Panc1 (cell line): ENCODE data around the gene FCHSD1. TPM values are rescaled to one million over a fixed set of nuclear protein-coding genes. Genes with fewer than 3 reads are reported as not detected.

Experiments
- ATAC-seq: fragments of 200-7000 bp; cut with Tn5 transposase; 2 replicates; pipeline ENCODE4 v1.9.1; 2020; ENCODE audit warnings: mild to moderate bottlenecking, moderate library complexity
- BruUV-seq: library from RNA; stranded (reverse); fragments of 400-500 nt; replicated peaks from 2 replicates; lab custom pipeline; 2021; lab: Mats Ljungman, UMichigan
- CTCF ChIA-PET: fragments of 300-600 bp; sonication (Branson Sonifier 250); formaldehyde crosslinking; loops from one replicate; lab custom pipeline; 2022; ENCODE audit warnings: antibody characterized with exemption; lab: Charles Lee
- POLR2A ChIA-PET: fragments of 300-600 bp; sonication (Branson Sonifier 250); formaldehyde crosslinking; loops from one replicate; lab custom pipeline; 2022; ENCODE audit warnings: antibody characterized with exemption; lab: Charles Lee
- DNase-seq: peaks from one replicate; pipeline ENCODE4 v3.0.0-alpha.2; 2010; ENCODE audit warnings: low read depth, low spot score
- H3K27ac ChIP-seq: 2 replicates; pipeline ENCODE4 v1.5.1; 2011; ENCODE audit warnings: mild to moderate bottlenecking, low read length, inconsistent platforms
- H3K27me3 ChIP-seq: fragments of 200-500 bp; sonication (Bioruptor generic); 2 replicates; pipeline ENCODE4 v1.6.0; 2014; ENCODE audit warnings: low read length, inconsistent platforms; ENCODE audit not compliant: control insufficient read depth, insufficient read depth
- H3K36me3 ChIP-seq: fragments of 200-500 bp; sonication (Bioruptor generic); 2 replicates; pipeline ENCODE4 v1.5.1; 2014; ENCODE audit warnings: inconsistent platforms, mild to moderate bottlenecking, low read length, moderate library complexity; ENCODE audit not compliant: control insufficient read depth, insufficient read depth
- H3K4me1 ChIP-seq: 2 replicates; pipeline ENCODE4 v1.5.1; 2011; ENCODE audit warnings: inconsistent platforms, mild to moderate bottlenecking, low read length, moderate library complexity; ENCODE audit not compliant: control insufficient read depth, insufficient read depth
- H3K4me3 ChIP-seq, 2 experiments: 2 replicates each; pipeline ENCODE4 v1.5.1; 2011 to 2012; ENCODE audit warnings: low read depth in 2 of 2, low read length in 2 of 2, mild to moderate bottlenecking in 2 of 2, inconsistent platforms in 1 of 2, moderate library complexity in 1 of 2
- H3K9me3 ChIP-seq: fragments of 200-500 bp; sonication (Bioruptor generic); 2 replicates; pipeline ENCODE4 v1.5.1; 2014; ENCODE audit warnings: low read depth, mild to moderate bottlenecking, inconsistent platforms, low read length, moderate library complexity; ENCODE audit not compliant: control insufficient read depth, insufficient read depth
- CTCF ChIP-seq: fragments of 450-650 bp; IDR thresholded peaks from 2 replicates; pipeline ENCODE4 v1.5.1; 2017; ENCODE audit warnings: mild to moderate bottlenecking
- POLR2AphosphoS5 ChIP-seq: IDR thresholded peaks from 2 replicates; pipeline ENCODE4 v1.6.1; 2012; ENCODE audit warnings: mild to moderate bottlenecking, low read depth, low read length, moderate library complexity
- REST ChIP-seq, 2 experiments: IDR thresholded peaks; 2 replicates each; pipeline ENCODE4 v1.6.1; 2011 to 2012; ENCODE audit warnings: low read depth in 2 of 2, control low read depth in 1 of 2, low read length in 1 of 2, mild to moderate bottlenecking in 1 of 2, moderate library complexity in 1 of 2; ENCODE audit not compliant: insufficient read depth in 1 of 2
- SIN3A ChIP-seq: IDR thresholded peaks from 2 replicates; pipeline ENCODE4 v1.6.1; 2012; ENCODE audit warnings: low read depth, mild to moderate bottlenecking, low read length, moderate library complexity, borderline replicate concordance; ENCODE audit not compliant: insufficient read depth
- TCF7L2 ChIP-seq: IDR thresholded peaks from 2 replicates; pipeline ENCODE4 v1.6.1; 2011; ENCODE audit warnings: mild to moderate bottlenecking, low read depth, low read length, inconsistent platforms
- in situ Hi-C: cut with HindIII; loops from 2 replicates; pipeline ENCODE4 v1.10.0; 2016; ENCODE audit warnings: low sequenced_read_pairs, low pct_unique_long_range_greater_than_20kb
- intact Hi-C: fragments of 100-400 bp; cut with micrococcal nuclease; formaldehyde crosslinking; loops from one replicate; pipeline ENCODE4 v1.10.0; 2022; ENCODE audit not compliant: unreplicated experiment
- total RNA-seq: library from RNA; stranded (reverse); gene quantifications from one replicate; pipeline ENCODE4 v1.2.1, GENCODE V29; 2021; ENCODE audit not compliant: unreplicated experiment

The FCHSD1 gene
- total RNA-seq, 1 experiment from 2014 or later = 32.8 TPM

GRCh38 chr5:141656396-141656795, 5.2 kb upstream of the FCHSD1 start:
- POLR2A ChIA-PET = no interaction called here
- no peak for TF ChIP-seq POLR2AphosphoS5
- TF ChIP-seq REST (IDR thresholded peaks at IDR 0.05; ENCODE audit: insufficient read depth in 1 of 2, low read depth in 2 of 2, low read length in 1 of 2) = no peak
- TF ChIP-seq TCF7L2 = no peak
- DNase-seq (no peak), ATAC-seq (no peak)
- H3K4me3 ChIP-seq = no peak overlapping the region
- CTCF ChIA-PET = no interaction called here
- intact Hi-C loops (no loop called here), in situ Hi-C loops (no loop called here)
- H3K36me3 ChIP-seq = no peaks in the 10 kb centered on the region
- H3K9me3 ChIP-seq = no peaks in the 10 kb centered on the region
- no peak overlapping the region for H3K27ac ChIP-seq
- H3K4me1 ChIP-seq = no peaks in the 10 kb centered on the region
- BruUV-seq = no TSS peak
- H3K27me3 ChIP-seq = no peaks in the 10 kb centered on the region

GRCh38 chr5:141655020-141655419, 3.8 kb upstream of the FCHSD1 start:
- no peak for ATAC-seq
- POLR2A ChIA-PET = no interaction called here
- Histone ChIP-seq H3K27ac (no peak overlapping the region), H3K4me3 (no peak overlapping the region), H3K27me3 (no peaks in the 10 kb centered on the region), H3K4me1 (no peaks in the 10 kb centered on the region), H3K36me3 (no peaks in the 10 kb centered on the region), H3K9me3 (no peaks in the 10 kb centered on the region)
- TF ChIP-seq CTCF (no peak), POLR2AphosphoS5 (no peak), REST (IDR thresholded peaks at IDR 0.05; ENCODE audit: insufficient read depth in 1 of 2, low read depth in 2 of 2, low read length in 1 of 2) (no peak), TCF7L2 (no peak), SIN3A (no peak)
- BruUV-seq = no TSS peak
- intact Hi-C loops = no loop called here
- in situ Hi-C loops = no loop called here
- CTCF ChIA-PET = no interaction called here
- no peak for DNase-seq
